ENCODE data around the gene ACOX3.

Gene ACOX3

GRCh38 chr4:8400632-8401325 lies 39.7 kb downstream of the ACOX3 start:
- Mint-ChIP-seq H3K27me3 (ENCODE audit: low read depth) (no peaks in the 10 kb centered on the region), H3K36me3 (ENCODE audit: low read depth) (no peaks in the 10 kb centered on the region), H3K4me3 (no peak overlapping the region), H3K27ac (no peak overlapping the region), H3K9me3 (no peaks in the 10 kb centered on the region), H3K4me1 (ENCODE audit: low read depth) (no peaks in the 10 kb centered on the region)
- DNase-seq (ENCODE audit: low spot score), result no peak

DNA sequence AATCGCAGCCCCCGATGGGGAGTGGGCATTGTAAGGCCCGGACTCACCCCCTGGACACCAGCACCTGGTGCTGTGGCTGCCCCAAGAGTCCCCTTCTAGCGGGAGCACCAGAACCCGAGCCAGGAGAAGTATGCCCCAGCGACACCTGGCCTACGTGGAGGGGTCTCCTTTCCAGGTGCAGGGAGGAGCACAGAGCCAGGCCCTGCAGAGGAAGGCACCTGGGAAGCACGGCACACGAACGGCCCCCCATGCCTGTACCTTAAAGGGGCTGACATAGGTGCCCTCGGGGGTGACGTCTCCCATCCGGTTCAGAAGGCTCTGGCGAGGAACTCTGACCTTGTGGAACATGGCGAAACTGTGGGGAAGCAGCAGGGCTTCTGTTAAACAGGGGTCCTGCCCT lies 41.2 kb downstream of the ACOX3 start:
- Mint-ChIP-seq H3K27ac (no peak overlapping the region), H3K4me3 (no peak overlapping the region), H3K4me1 (ENCODE audit: low read depth) (no peaks in the 10 kb centered on the region), H3K27me3 (ENCODE audit: low read depth) (no peaks in the 10 kb centered on the region), H3K9me3 (no peaks in the 10 kb centered on the region), H3K36me3 (ENCODE audit: low read depth) (no peaks in the 10 kb centered on the region)
- DNase-seq (ENCODE audit: low spot score), result no peak

DNA sequence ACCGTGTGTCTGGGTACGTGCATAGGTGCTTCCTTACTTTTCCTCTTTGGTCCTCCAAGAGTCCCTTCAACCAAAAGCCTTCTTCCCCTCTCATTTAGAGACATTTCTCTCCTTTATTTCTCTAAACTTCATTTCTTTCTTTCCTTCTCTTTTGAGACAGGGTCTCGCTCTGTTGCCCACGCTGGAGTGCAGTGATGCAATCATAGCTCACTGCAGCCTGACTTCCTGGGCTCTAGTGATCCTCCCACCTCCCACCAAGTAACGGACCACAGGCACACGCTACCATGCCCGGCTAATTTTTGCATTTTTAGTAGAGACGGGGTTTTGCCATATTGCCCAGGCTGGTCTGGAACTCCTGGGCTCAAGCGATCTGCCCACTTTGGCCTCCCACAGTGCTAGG lies 42.2 kb downstream of the ACOX3 start:
- no peak for DNase-seq (ENCODE audit: low spot score)
- H3K36me3 Mint-ChIP-seq (ENCODE audit: low read depth), result no peaks in the 10 kb centered on the region
- H3K9me3 Mint-ChIP-seq, result no peaks in the 10 kb centered on the region
- H3K27ac Mint-ChIP-seq, result no peak overlapping the region
- no peak overlapping the region for H3K4me3 Mint-ChIP-seq
- no peaks in the 10 kb centered on the region for H3K4me1 Mint-ChIP-seq (ENCODE audit: low read depth)
- no peaks in the 10 kb centered on the region for H3K27me3 Mint-ChIP-seq (ENCODE audit: low read depth)

- no peak for DNase-seq (ENCODE audit: low spot score)
- H3K27ac Mint-ChIP-seq, result no peak overlapping the region
- H3K4me1 Mint-ChIP-seq (ENCODE audit: low read depth), result no peaks in the 10 kb centered on the region
- peaks cover 2% of the 10 kb centered on the region for H3K36me3 Mint-ChIP-seq (ENCODE audit: low read depth)
- H3K4me3 Mint-ChIP-seq, result no peak overlapping the region
- H3K27me3 Mint-ChIP-seq (ENCODE audit: low read depth), result no peaks in the 10 kb centered on the region
- no peaks in the 10 kb centered on the region for H3K9me3 Mint-ChIP-seq
Observed at GRCh38 chr4:8396762-8397406, 43.6 kb downstream of the ACOX3 start.

DNA sequence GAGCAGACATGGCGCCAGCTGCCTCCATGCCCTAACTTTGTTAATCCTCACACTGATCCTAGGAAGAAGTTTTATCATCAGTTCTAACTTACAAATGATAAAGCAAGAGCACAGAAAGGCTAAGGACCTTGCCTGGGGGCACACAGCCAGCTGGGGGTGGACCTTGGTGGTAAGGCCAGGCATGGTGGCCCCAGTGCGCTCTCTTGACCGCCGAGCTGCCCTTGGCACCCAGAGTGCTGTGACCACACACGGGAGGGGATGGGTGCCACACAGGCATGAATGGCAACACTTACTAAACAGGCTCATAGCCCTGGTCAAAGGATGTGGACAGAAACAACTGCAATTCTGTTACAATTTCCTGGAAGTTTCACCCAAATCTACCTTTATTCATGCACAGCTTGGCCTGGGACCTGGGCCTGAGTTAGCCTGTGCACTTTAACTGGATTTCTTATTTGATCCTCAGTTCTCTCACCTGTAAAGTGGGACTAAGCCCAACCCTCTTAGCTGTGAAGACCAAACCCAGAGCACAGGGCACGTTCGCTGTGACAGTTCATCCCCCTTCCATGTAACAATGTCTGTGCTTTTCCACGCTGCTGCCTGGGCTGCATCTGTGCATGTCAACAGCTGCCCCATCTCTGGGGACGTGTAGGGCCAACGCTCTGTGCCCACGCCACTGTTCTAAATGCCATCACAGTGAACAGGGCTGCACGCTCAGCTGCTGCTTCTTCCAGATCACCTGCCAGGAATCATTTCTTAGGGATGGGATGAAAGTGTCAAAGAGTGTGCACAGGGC lies 44.8 kb downstream of the ACOX3 start:
- H3K4me1 Mint-ChIP-seq (ENCODE audit: low read depth), result no peaks in the 10 kb centered on the region
- H3K27ac Mint-ChIP-seq, result no peak overlapping the region
- no peaks in the 10 kb centered on the region for H3K27me3 Mint-ChIP-seq (ENCODE audit: low read depth)

GRCh38 chr4:8394806-8395205 lies 45.7 kb downstream of the ACOX3 start:
- Mint-ChIP-seq H3K27ac (no peak overlapping the region), H3K36me3 (ENCODE audit: low read depth) (peaks cover 2% of the 10 kb centered on the region), H3K4me3 (no peak overlapping the region)

More for the DNA sequence above, 44.8 kb downstream of the ACOX3 start:
- DNase-seq (ENCODE audit: low spot score), result no peak
- peaks cover 2% of the 10 kb centered on the region for H3K36me3 Mint-ChIP-seq (ENCODE audit: low read depth)
- H3K4me3 Mint-ChIP-seq, result no peak overlapping the region
- no peaks in the 10 kb centered on the region for H3K9me3 Mint-ChIP-seq

DNA sequence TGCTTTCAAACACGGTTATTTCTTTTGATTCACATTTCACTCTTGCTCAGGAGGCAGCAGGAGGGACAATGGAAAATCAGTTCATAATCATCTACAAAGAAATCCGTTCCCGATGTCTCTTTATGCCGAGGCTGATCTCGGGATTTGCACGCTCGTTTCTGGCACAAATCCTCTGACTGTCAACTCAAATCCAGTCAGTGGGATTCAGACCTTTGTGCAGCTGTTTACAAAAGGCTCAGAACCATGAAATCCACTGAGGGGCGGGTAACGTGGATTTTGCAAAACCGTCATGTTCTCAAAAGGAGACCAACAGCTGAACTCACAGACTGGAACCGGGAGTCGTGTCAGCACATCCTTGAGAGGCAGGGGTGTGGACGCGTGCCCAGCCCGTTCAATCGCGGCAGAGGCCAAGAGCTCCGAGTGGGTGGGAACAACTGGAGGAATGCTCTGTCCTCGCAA lies 46.4 kb downstream of the ACOX3 start:
- no peaks in the 10 kb centered on the region for H3K27me3 Mint-ChIP-seq (ENCODE audit: low read depth)
- peaks cover 2% of the 10 kb centered on the region for H3K36me3 Mint-ChIP-seq (ENCODE audit: low read depth)
- no peaks in the 10 kb centered on the region for H3K9me3 Mint-ChIP-seq
- no peak for DNase-seq (ENCODE audit: low spot score)
- no peak overlapping the region for H3K4me3 Mint-ChIP-seq
- no peaks in the 10 kb centered on the region for H3K4me1 Mint-ChIP-seq (ENCODE audit: low read depth)
- H3K27ac Mint-ChIP-seq, result no peak overlapping the region

More at GRCh38 chr4:8394806-8395205, 45.7 kb downstream of the ACOX3 start:
- Mint-ChIP-seq H3K4me1 (ENCODE audit: low read depth) (no peaks in the 10 kb centered on the region), H3K9me3 (no peaks in the 10 kb centered on the region), H3K27me3 (ENCODE audit: low read depth) (no peaks in the 10 kb centered on the region)
- DNase-seq (ENCODE audit: low spot score), result no peak

DNA sequence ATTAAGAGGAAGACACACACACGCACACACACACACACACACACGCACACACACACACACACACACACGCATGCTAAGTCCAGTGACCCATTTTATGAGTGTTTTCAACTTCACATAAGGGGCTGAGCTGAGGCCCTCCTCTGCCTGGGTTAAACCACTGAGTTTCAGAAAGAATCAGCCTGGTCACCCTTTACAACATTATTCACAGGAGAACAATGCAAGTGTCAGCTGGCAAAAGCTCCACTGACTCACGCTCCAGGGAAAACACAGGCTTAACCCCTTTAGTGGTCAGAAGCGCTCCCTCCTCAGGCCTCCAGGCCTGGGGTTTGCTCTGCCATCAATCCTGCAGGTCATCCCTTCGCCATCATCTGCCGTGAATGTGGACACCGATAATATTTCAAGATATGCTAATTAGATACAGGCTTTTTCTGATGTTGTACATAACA lies 46.9 kb downstream of the ACOX3 start:
- Mint-ChIP-seq H3K27me3 (ENCODE audit: low read depth) (no peaks in the 10 kb centered on the region), H3K36me3 (ENCODE audit: low read depth) (peaks cover 2% of the 10 kb centered on the region), H3K4me3 (no peak overlapping the region), H3K27ac (no peak overlapping the region), H3K4me1 (ENCODE audit: low read depth) (no peaks in the 10 kb centered on the region), H3K9me3 (no peaks in the 10 kb centered on the region)
- no peak for DNase-seq (ENCODE audit: low spot score)

GRCh38 chr4:8392591-8393190 lies 47.8 kb downstream of the ACOX3 start:
- Mint-ChIP-seq H3K36me3 (ENCODE audit: low read depth) (peaks cover 2% of the 10 kb centered on the region), H3K27me3 (ENCODE audit: low read depth) (no peaks in the 10 kb centered on the region), H3K4me3 (no peak overlapping the region), H3K9me3 (no peaks in the 10 kb centered on the region), H3K27ac (no peak overlapping the region), H3K4me1 (ENCODE audit: low read depth) (no peaks in the 10 kb centered on the region)
- no peak for DNase-seq (ENCODE audit: low spot score)

DNA sequence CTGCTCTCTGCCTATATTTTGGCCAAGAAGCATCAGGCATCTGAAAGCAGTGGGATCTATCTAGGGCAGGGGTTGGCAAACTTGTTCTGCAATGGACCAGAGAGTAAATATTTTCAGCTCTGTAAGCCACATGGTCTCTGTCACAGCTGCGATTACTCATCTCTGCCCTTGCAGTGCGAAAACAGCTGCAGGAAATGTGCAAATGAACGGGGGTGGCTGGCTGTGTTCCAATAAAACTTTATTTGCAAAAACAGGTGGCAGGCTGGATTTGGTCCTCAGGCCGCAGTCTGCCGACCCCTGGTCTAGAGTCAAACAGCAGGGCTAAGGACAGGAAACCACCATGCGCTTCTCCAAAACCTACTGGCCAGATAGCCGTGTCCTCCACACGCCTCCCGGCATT lies 48.6 kb downstream of the ACOX3 start:
- Mint-ChIP-seq H3K27me3 (ENCODE audit: low read depth) (no peaks in the 10 kb centered on the region), H3K36me3 (ENCODE audit: low read depth) (peaks cover 2% of the 10 kb centered on the region), H3K27ac (no peak overlapping the region), H3K4me3 (no peak overlapping the region), H3K4me1 (ENCODE audit: low read depth) (no peaks in the 10 kb centered on the region), H3K9me3 (no peaks in the 10 kb centered on the region)
- DNase-seq (ENCODE audit: low spot score), result no peak

GRCh38 chr4:8391071-8391470 lies 49.5 kb downstream of the ACOX3 start:
- H3K36me3 Mint-ChIP-seq (ENCODE audit: low read depth), result peaks cover 2% of the 10 kb centered on the region
- no peaks in the 10 kb centered on the region for H3K4me1 Mint-ChIP-seq (ENCODE audit: low read depth)
- H3K27me3 Mint-ChIP-seq (ENCODE audit: low read depth), result no peaks in the 10 kb centered on the region
- no peaks in the 10 kb centered on the region for H3K9me3 Mint-ChIP-seq
- H3K4me3 Mint-ChIP-seq, result no peak overlapping the region
- DNase-seq (ENCODE audit: low spot score), result no peak
- no peak overlapping the region for H3K27ac Mint-ChIP-seq

DNA sequence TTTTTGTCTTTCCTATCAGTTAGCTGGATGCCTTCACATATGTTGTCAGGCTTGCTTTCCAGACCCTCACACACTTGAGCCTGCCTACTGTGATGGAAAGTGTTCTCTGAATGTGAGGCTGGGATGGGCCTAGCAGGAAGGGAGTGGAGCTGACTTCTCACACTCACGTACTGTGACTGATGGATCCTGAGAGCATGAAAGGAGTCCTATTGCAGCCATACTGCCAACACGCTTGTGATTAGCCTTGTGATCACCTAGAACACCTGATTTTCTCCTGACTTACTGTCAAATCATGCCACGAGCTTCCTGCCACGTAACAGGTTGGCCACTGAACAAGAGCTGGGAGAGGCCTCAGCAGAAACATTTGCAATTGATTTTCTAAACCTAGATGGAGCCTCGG lies 49.9 kb downstream of the ACOX3 start:
- Mint-ChIP-seq H3K36me3 (ENCODE audit: low read depth) (peaks cover 2% of the 10 kb centered on the region), H3K27me3 (ENCODE audit: low read depth) (no peaks in the 10 kb centered on the region), H3K9me3 (no peaks in the 10 kb centered on the region), H3K4me3 (no peak overlapping the region), H3K27ac (no peak overlapping the region), H3K4me1 (ENCODE audit: low read depth) (no peaks in the 10 kb centered on the region)
- DNase-seq (ENCODE audit: low spot score), result no peak

- no peaks in the 10 kb centered on the region for H3K4me1 Mint-ChIP-seq (ENCODE audit: low read depth)
- H3K4me3 Mint-ChIP-seq, result no peak overlapping the region
- H3K9me3 Mint-ChIP-seq, result no peaks in the 10 kb centered on the region
- H3K36me3 Mint-ChIP-seq (ENCODE audit: low read depth), result peaks cover 2% of the 10 kb centered on the region
- H3K27me3 Mint-ChIP-seq (ENCODE audit: low read depth), result no peaks in the 10 kb centered on the region
- DNase-seq (ENCODE audit: low spot score), result no peak
- H3K27ac Mint-ChIP-seq, result no peak overlapping the region
Observed at GRCh38 chr4:8388528-8388870, 52.0 kb downstream of the ACOX3 start.
